Body of pancreas (tissue), 4 donors: ENCODE measurements around the gene DNAH8.

Source experiments
- POLR2A ChIP-seq, 3 donors: fragments of 450-650 bp; IDR thresholded peaks; one replicate each; pipeline ENCODE4 v1.6.1; 2016; ENCODE audit warnings: antibody characterized with exemption in 3 of 3, mild to moderate bottlenecking in 2 of 3
- TF ChIP-seq, protein P1 (sequence below), 7 experiments: fragments of 450-650 bp in 4 of 7; fragments of 200-600 bp in 3 of 7; sonication (generic) in 3 of 7; IDR thresholded peaks; one replicate each; pipeline ENCODE4 v1.5.1; 2016 to 2019; ENCODE audit warnings: antibody characterized with exemption in 7 of 7

DNA sequence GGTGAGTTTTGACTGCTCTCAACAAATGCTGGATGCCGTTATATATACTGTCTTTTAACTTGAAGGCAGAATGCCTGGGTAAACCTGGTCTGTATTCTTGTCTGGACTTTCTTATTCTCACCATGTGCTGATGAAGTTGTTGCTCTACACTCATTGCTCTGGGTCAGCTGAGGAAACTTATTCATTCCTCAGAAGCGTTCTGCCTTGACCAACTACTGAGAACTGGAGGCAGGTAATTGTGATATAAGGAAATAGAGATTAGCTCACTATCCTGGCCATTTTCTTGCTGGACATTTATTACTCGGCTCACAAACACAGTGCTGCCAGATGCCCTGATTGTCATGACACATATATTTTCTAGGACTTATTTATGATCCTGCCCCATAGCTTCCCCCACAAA is 103.6 kb downstream of the DNAH8 start:
- TF ChIP-seq, protein P1, sequence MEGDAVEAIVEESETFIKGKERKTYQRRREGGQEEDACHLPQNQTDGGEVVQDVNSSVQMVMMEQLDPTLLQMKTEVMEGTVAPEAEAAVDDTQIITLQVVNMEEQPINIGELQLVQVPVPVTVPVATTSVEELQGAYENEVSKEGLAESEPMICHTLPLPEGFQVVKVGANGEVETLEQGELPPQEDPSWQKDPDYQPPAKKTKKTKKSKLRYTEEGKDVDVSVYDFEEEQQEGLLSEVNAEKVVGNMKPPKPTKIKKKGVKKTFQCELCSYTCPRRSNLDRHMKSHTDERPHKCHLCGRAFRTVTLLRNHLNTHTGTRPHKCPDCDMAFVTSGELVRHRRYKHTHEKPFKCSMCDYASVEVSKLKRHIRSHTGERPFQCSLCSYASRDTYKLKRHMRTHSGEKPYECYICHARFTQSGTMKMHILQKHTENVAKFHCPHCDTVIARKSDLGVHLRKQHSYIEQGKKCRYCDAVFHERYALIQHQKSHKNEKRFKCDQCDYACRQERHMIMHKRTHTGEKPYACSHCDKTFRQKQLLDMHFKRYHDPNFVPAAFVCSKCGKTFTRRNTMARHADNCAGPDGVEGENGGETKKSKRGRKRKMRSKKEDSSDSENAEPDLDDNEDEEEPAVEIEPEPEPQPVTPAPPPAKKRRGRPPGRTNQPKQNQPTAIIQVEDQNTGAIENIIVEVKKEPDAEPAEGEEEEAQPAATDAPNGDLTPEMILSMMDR (IDR thresholded peaks at IDR 0.05), result no peak
- TF ChIP-seq POLR2A (IDR thresholded peaks at IDR 0.05), result no peak
